SK-N-SH (cell line): Measurements from ENCODE around the gene MLLT1. TPM values are rescaled to one million over a fixed set of nuclear protein-coding genes. Genes with fewer than 3 reads are reported as not detected.

Experiments used
- CTCF ChIA-PET: fragments of 300-600, 350-600 bp; formaldehyde crosslinking; extraction: SDS; loops from one replicate; lab custom pipeline; 2021; lab: Yijun Ruan, JAX
- POLR2A ChIA-PET: fragments of 350-600 bp; sonication (Branson Sonifier 250); formaldehyde crosslinking; extraction: SDS; loops from one replicate; lab custom pipeline; 2020; ENCODE audit warnings: antibody characterized with exemption, inconsistent platforms; lab: Yijun Ruan, JAX
- DNase-seq: peaks from one replicate; pipeline ENCODE4 v3.0.0; 2012
- H2AFZ ChIP-seq: fragments of 200-600 bp; sonication (generic); 2 replicates; pipeline ENCODE4 v1.8.1; 2016; ENCODE audit warnings: antibody characterized with exemption, mild to moderate bottlenecking, low read depth
- H3F3A ChIP-seq: fragments of 200-600 bp; sonication (generic); replicated peaks from 2 replicates; pipeline ENCODE3; 2016; ENCODE audit warnings: antibody characterized with exemption, mild to moderate bottlenecking; ENCODE audit not compliant: insufficient read depth
- H3K27ac ChIP-seq, 2 experiments: fragments of 200-500 bp in 1 of 2; fragments of 200-600 bp in 1 of 2; sonication (Bioruptor generic) in 1 of 2; sonication (generic), shearing (Covaris generic) in 1 of 2; 2 replicates each; pipeline versions ENCODE4 v1.5.1 to v1.6.1; 2014 to 2016; ENCODE audit warnings: low read depth in 2 of 2, inconsistent platforms in 1 of 2, low read length in 1 of 2, mild to moderate bottlenecking in 1 of 2, mixed read lengths in 1 of 2
- H3K27me3 ChIP-seq: fragments of 200-600 bp; sonication (generic), shearing (Covaris generic); 2 replicates; pipeline ENCODE4 v1.6.1; 2016; ENCODE audit warnings: mixed run types; ENCODE audit not compliant: insufficient read depth
- H3K36me3 ChIP-seq, 2 experiments: fragments of 200-500 bp in 1 of 2; fragments of 200-600 bp in 1 of 2; sonication (Bioruptor generic) in 1 of 2; sonication (generic) in 1 of 2; replicated peaks in 1 of 2; 2 replicates each; pipeline versions ENCODE3 to v1.5.1; 2014 to 2016; ENCODE audit warnings: low read length in 1 of 2, mild to moderate bottlenecking in 1 of 2; ENCODE audit not compliant: insufficient read depth in 2 of 2, control insufficient read depth in 1 of 2
- H3K4me1 ChIP-seq, 2 experiments: fragments of 200-500 bp in 1 of 2; fragments of 200-600 bp in 1 of 2; sonication (Bioruptor generic) in 1 of 2; sonication (generic), shearing (Covaris generic) in 1 of 2; 2 replicates each; pipeline versions ENCODE4 v1.5.1 to v1.6.1; 2014 to 2016; ENCODE audit warnings: low read depth in 1 of 2, low read length in 1 of 2, mixed run types in 1 of 2; ENCODE audit not compliant: insufficient read depth in 2 of 2, control insufficient read depth in 1 of 2
- H3K4me2 ChIP-seq: fragments of 200-600 bp; sonication (generic), shearing (Covaris generic); 2 replicates; pipeline ENCODE4 v1.6.1; 2017; ENCODE audit warnings: mixed run types
- H3K4me3 ChIP-seq, 2 experiments: fragments of 200-500 bp in 1 of 2; fragments of 200-600 bp in 1 of 2; sonication (Bioruptor generic) in 1 of 2; sonication (generic), shearing (Covaris generic) in 1 of 2; 2 replicates each; pipeline versions ENCODE4 v1.5.1 to v1.8.1; 2014 to 2016; ENCODE audit warnings: low read depth in 2 of 2, inconsistent platforms in 1 of 2, low read length in 1 of 2, mild to moderate bottlenecking in 1 of 2, mixed read lengths in 1 of 2, moderate library complexity in 1 of 2
- H3K79me2 ChIP-seq: fragments of 200-600 bp; sonication (generic); 2 replicates; pipeline ENCODE4 v1.8.1; 2017; ENCODE audit warnings: mild to moderate bottlenecking; ENCODE audit not compliant: insufficient read depth
- H3K9ac ChIP-seq: fragments of 200-600 bp; sonication (generic); 2 replicates; pipeline ENCODE4 v1.6.1; 2017; ENCODE audit warnings: mixed run types
- H3K9me2 ChIP-seq: fragments of 200-600 bp; sonication (generic); 2 replicates; pipeline ENCODE4 v1.6.1; 2017; ENCODE audit warnings: mixed run types
- H3K9me3 ChIP-seq: fragments of 200-600 bp; sonication (generic); 2 replicates; pipeline ENCODE4 v1.6.1; 2017; ENCODE audit warnings: mixed run types, mild to moderate bottlenecking, moderate library complexity
- H4K20me1 ChIP-seq: fragments of 200-600 bp; sonication (generic); 2 replicates; pipeline ENCODE4 v1.6.1; 2017; ENCODE audit warnings: mild to moderate bottlenecking, mixed run types; ENCODE audit not compliant: insufficient read depth
- CHD2 ChIP-seq: fragments of 150-350 bp; IDR thresholded peaks from 2 replicates; pipeline ENCODE4 v1.6.1; 2018; ENCODE audit warnings: low read length; ENCODE audit not compliant: partially characterized antibody
- CTCF ChIP-seq: fragments of 200-600 bp; sonication (generic); IDR thresholded peaks from 2 replicates; pipeline ENCODE4 v1.6.1; 2017; ENCODE audit warnings: antibody characterized with exemption, mild to moderate bottlenecking, moderate library complexity
- FOXJ3 ChIP-seq: sonication (generic); formaldehyde crosslinking; IDR thresholded peaks from 2 replicates; pipeline ENCODE4 v1.5.1; 2020; ENCODE audit warnings: mild to moderate bottlenecking, missing genetic modification reagents
- GATA2 ChIP-seq: sonication (generic); formaldehyde crosslinking; IDR thresholded peaks from 2 replicates; pipeline ENCODE4 v1.5.0; 2020; ENCODE audit warnings: mild to moderate bottlenecking, missing genetic modification reagents
- NFIC ChIP-seq: IDR thresholded peaks from 2 replicates; pipeline ENCODE4 v1.4.0; 2012; ENCODE audit warnings: borderline replicate concordance
- NRF1 ChIP-seq: IDR thresholded peaks from 2 replicates; pipeline ENCODE4 v1.6.1; 2012; ENCODE audit warnings: low read depth, mild to moderate bottlenecking, low read length
- REST ChIP-seq: IDR thresholded peaks from 2 replicates; pipeline ENCODE4 v1.6.1; 2012; ENCODE audit warnings: mild to moderate bottlenecking, low read depth, low read length, moderate library complexity
- RFX5 ChIP-seq: IDR thresholded peaks from 2 replicates; pipeline ENCODE4 v1.6.1; 2012; ENCODE audit warnings: mild to moderate bottlenecking, improper control_type of control experiment, low read length
- RXRA ChIP-seq: IDR thresholded peaks from 2 replicates; pipeline ENCODE4 v1.4.0; 2012; ENCODE audit warnings: low read depth, mild to moderate bottlenecking, borderline replicate concordance
- SIN3A ChIP-seq: IDR thresholded peaks from 2 replicates; pipeline ENCODE4 v1.6.1; 2012; ENCODE audit warnings: low read depth, mild to moderate bottlenecking, low read length, moderate library complexity, borderline replicate concordance
- TAF1 ChIP-seq: IDR thresholded peaks from 2 replicates; pipeline ENCODE4 v1.6.1; 2012; ENCODE audit warnings: low read depth, mild to moderate bottlenecking, low read length, moderate library complexity, borderline replicate concordance
- TCF12 ChIP-seq: IDR thresholded peaks from 2 replicates; pipeline ENCODE4 v1.4.0; 2012
- WGBS: methylation state at CpG from one replicate; pipeline ENCODE4 v1.1.6; 2017; ENCODE audit warnings: low lambda C conversion rate; 5-methylcytosine and 5-hydroxymethylcytosine counted together
- polyA plus RNA-seq, 3 experiments: library from polyadenylated mRNA; depleted of rRNA; stranded (reverse); fragments of >200 nt; gene quantifications; 2 replicates each; pipeline ENCODE4 v1.2.3, GENCODE V29; 2012
- TF ChIP-seq, protein P1 (sequence below): IDR thresholded peaks from 2 replicates; pipeline ENCODE4 v1.4.0; 2012; ENCODE audit warnings: low read depth, borderline replicate concordance
- TF ChIP-seq, protein P2 (sequence below): IDR thresholded peaks from 2 replicates; pipeline ENCODE4 v1.4.0; 2012; ENCODE audit warnings: low read depth, borderline replicate concordance

Gene MLLT1
- polyA plus RNA-seq, 1 of the 3 experiments (the other 2 are of a cell fraction), result 19.0 TPM

DNA sequence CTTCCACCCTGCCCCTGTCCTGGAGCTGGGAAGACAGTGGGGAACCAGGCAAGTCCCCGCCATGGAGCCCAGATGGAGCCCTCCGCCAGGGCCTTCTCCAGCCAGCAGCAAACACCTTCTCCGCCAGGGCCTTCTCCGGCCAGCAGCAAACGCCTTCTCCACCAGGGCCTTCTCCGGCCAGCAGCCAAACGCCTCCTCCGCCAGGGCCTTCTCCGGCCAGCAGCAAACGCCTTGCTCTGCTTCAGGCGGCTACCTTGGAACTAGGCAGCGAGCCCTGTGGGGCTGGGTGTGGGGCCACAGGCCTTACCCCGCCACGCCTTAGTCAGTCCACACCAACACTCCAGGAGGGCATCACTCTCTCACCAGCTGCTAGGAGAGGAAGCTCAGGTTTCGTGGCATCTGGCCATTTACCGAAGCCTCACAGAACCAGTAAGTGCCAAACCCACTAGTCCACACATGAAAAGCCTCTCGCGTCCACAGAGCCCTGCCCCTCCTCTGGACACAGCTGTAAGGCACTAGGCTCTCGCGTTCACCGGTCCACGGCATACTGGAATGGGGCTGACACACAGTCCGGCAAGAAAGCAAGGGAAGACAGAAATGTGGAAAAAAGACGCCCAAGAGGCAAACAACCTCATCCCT lies 41.0 kb downstream of the MLLT1 start:
- TF ChIP-seq CHD2 (no peak), TCF12 (no peak), RXRA (no peak), RFX5 (no peak), SIN3A (no peak), GATA2 (CRISPR knock-in tag) (no peak), NFIC (no peak), FOXJ3 (CRISPR knock-in tag) (no peak), TAF1 (no peak), NRF1 (no peak), CTCF (no peak), REST (no peak)
- TF ChIP-seq, protein P1, sequence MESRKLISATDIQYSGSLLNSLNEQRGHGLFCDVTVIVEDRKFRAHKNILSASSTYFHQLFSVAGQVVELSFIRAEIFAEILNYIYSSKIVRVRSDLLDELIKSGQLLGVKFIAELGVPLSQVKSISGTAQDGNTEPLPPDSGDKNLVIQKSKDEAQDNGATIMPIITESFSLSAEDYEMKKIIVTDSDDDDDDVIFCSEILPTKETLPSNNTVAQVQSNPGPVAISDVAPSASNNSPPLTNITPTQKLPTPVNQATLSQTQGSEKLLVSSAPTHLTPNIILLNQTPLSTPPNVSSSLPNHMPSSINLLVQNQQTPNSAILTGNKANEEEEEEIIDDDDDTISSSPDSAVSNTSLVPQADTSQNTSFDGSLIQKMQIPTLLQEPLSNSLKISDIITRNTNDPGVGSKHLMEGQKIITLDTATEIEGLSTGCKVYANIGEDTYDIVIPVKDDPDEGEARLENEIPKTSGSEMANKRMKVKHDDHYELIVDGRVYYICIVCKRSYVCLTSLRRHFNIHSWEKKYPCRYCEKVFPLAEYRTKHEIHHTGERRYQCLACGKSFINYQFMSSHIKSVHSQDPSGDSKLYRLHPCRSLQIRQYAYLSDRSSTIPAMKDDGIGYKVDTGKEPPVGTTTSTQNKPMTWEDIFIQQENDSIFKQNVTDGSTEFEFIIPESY, result no peak
- TF ChIP-seq, protein P2, sequence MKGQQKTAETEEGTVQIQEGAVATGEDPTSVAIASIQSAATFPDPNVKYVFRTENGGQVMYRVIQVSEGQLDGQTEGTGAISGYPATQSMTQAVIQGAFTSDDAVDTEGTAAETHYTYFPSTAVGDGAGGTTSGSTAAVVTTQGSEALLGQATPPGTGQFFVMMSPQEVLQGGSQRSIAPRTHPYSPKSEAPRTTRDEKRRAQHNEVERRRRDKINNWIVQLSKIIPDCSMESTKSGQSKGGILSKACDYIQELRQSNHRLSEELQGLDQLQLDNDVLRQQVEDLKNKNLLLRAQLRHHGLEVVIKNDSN, result no peak
- Histone ChIP-seq H3K79me2 (peaks cover 87% of the 10 kb centered on the region), H3K9me2 (no peaks in the 10 kb centered on the region), H2AFZ (no peak overlapping the region), H4K20me1 (peaks cover 89% of the 10 kb centered on the region), H3F3A (no peaks in the 10 kb centered on the region), H3K9ac (no peak overlapping the region), H3K27ac (peak overlapping the region; percentile 20 to 94; a peak in 3 of 4 replicates), H3K4me1 (peaks cover 11 to 91% of the 10 kb centered on the region in 2 experiments; a peak in 2 of 4 replicates), H3K4me3 (no peak overlapping the region; a peak in 1 of 4 replicates), H3K9me3 (no peaks in the 10 kb centered on the region), H3K36me3 (no peaks in the 10 kb centered on the region), H3K27me3 (no peaks in the 10 kb centered on the region), H3K4me2 (no peak overlapping the region)
- ChIA-PET POLR2A (interaction anchor here (0.6 to 1.2 kb wide), 2 partner anchors 20 to 21 kb away, joined by 3 to 4 read pairs; no protein-coding TSS in a partner anchor), CTCF (interaction anchor here (0.7 to 4.2 kb wide), 9 partner anchors 15 to 191 kb away, joined by 3 to 42 read pairs (median 4); no protein-coding TSS in a partner anchor)
- DNase-seq, result no peak
- WGBS, result 88% methylated on average over 14 of the region's 24 CpGs
